ENCODE data around the gene HSD17B11.
"Not testable (repeated sequence)": the region's sequence is repeated elsewhere in the genome, so short reads cannot be mapped to it uniquely, and the experiment has no call there.

Gene HSD17B11

GRCh38 chr4:87299898-87300297 is 91.1 kb downstream of the HSD17B11 start:
- DNase-seq: no peak

- DNase-seq: no peak
Measured at GRCh38 chr4:87298362-87298761, 92.6 kb downstream of the HSD17B11 start.

GRCh38 chr4:87294911-87295310 is 96.1 kb downstream of the HSD17B11 start:
- DNase-seq: not testable (repeated sequence)

- not testable (repeated sequence) for DNase-seq
Measured at GRCh38 chr4:87293889-87294288, 97.1 kb downstream of the HSD17B11 start.

GRCh38 chr4:87286970-87287369 is 104.0 kb downstream of the HSD17B11 start:
- no peak for DNase-seq
